ENCODE results near the gene ZNF804A. TPM values are rescaled to one million over a fixed set of nuclear protein-coding genes. Genes with fewer than 3 reads are reported as not detected.

The ZNF804A gene
- total RNA-seq, 2 experiments from 2014 or later = not detected

- CTCF ChIA-PET = no interaction called here
- intact Hi-C loops (cut with micrococcal nuclease) = no loop called here
- Mint-ChIP-seq H3K4me1 (ENCODE audit: low read depth) (no peaks in the 10 kb centered on the region), H3K9me3 (peaks cover 12% of the 10 kb centered on the region), H3K27me3 (no peaks in the 10 kb centered on the region), H3K4me3 (no peak overlapping the region), H3K27ac (no peak overlapping the region), H3K36me3 (ENCODE audit: low read depth) (no peaks in the 10 kb centered on the region)
- ATAC-seq (no peak), DNase-seq (no peak)
- TF ChIP-seq CTCF (IDR thresholded peaks at IDR 0.05) = no peak
- POLR2A ChIA-PET = no interaction called here
Measured at GRCh38 chr2:184814421-184814820, 216.1 kb downstream of the ZNF804A start.

- ChIA-PET POLR2A (no interaction called here), CTCF (no interaction called here)
- no peaks in the 10 kb centered on the region for H3K36me3 Mint-ChIP-seq (ENCODE audit: low read depth)
- no peak for TF ChIP-seq CTCF (IDR thresholded peaks at IDR 0.05)
- intact Hi-C loops (cut with micrococcal nuclease) = no loop called here
- no peaks in the 10 kb centered on the region for H3K27me3 Mint-ChIP-seq
- H3K4me3 Mint-ChIP-seq = no peak overlapping the region
- peaks cover 18% of the 10 kb centered on the region for H3K9me3 Mint-ChIP-seq
- no peak for DNase-seq
- no peak for ATAC-seq
- no peaks in the 10 kb centered on the region for H3K4me1 Mint-ChIP-seq (ENCODE audit: low read depth)
- H3K27ac Mint-ChIP-seq = no peak overlapping the region
Measured at GRCh38 chr2:184815824-184816223, 217.5 kb downstream of the ZNF804A start.

- TF ChIP-seq CTCF (IDR thresholded peaks at IDR 0.05) = no peak
- no peaks in the 10 kb centered on the region for H3K27me3 Mint-ChIP-seq
Measured at GRCh38 chr2:184824597-184824996, 226.3 kb downstream of the ZNF804A start.

GRCh38 chr2:184830531-184830930 lies 232.2 kb downstream of the ZNF804A start:
- Mint-ChIP-seq H3K27me3 (no peaks in the 10 kb centered on the region), H3K4me1 (ENCODE audit: low read depth) (no peaks in the 10 kb centered on the region), H3K36me3 (ENCODE audit: low read depth) (no peaks in the 10 kb centered on the region), H3K9me3 (peaks cover 2% of the 10 kb centered on the region), H3K27ac (no peak overlapping the region), H3K4me3 (no peak overlapping the region)
- no peak for ATAC-seq
- POLR2A ChIA-PET = no interaction called here
- no peak for DNase-seq
- intact Hi-C loops (cut with micrococcal nuclease) = no loop called here
- TF ChIP-seq CTCF (IDR thresholded peaks at IDR 0.05) = no peak
- CTCF ChIA-PET = no interaction called here

More at GRCh38 chr2:184824597-184824996, 226.3 kb downstream of the ZNF804A start:
- peaks cover 8% of the 10 kb centered on the region for H3K9me3 Mint-ChIP-seq
- no peak overlapping the region for H3K4me3 Mint-ChIP-seq
- H3K4me1 Mint-ChIP-seq (ENCODE audit: low read depth) = no peaks in the 10 kb centered on the region
- H3K36me3 Mint-ChIP-seq (ENCODE audit: low read depth) = no peaks in the 10 kb centered on the region
- CTCF ChIA-PET = no interaction called here
- no peak for ATAC-seq
- no peak overlapping the region for H3K27ac Mint-ChIP-seq
- intact Hi-C loops (cut with micrococcal nuclease) = no loop called here
- no peak for DNase-seq
- POLR2A ChIA-PET = no interaction called here

- DNase-seq (no peak), ATAC-seq (no peak)
- ChIA-PET POLR2A (no interaction called here), CTCF (no interaction called here)
- intact Hi-C loops (cut with micrococcal nuclease) = no loop called here
- no peaks in the 10 kb centered on the region for H3K4me1 Mint-ChIP-seq (ENCODE audit: low read depth)
- TF ChIP-seq CTCF (IDR thresholded peaks at IDR 0.05) = no peak
- H3K27me3 Mint-ChIP-seq = no peaks in the 10 kb centered on the region
- H3K27ac Mint-ChIP-seq = no peak overlapping the region
- H3K36me3 Mint-ChIP-seq (ENCODE audit: low read depth) = no peaks in the 10 kb centered on the region
- H3K9me3 Mint-ChIP-seq = peaks cover 2% of the 10 kb centered on the region
- no peak overlapping the region for H3K4me3 Mint-ChIP-seq
Measured at GRCh38 chr2:184834699-184835397, 236.5 kb downstream of the ZNF804A start.
